ENCODE results near the gene EN2.

GRCh38 chr7:155451840-155452239 lies 6.1 kb upstream of the EN2 start:
- no peak for TF ChIP-seq EZH2 (IDR thresholded peaks at IDR 0.05; ENCODE audit: borderline replicate concordance, insufficient read depth, low read depth, low read length, poor library complexity, severe bottlenecking)
- TF ChIP-seq CTCF (IDR thresholded peaks at IDR 0.05): no peak
